Activated CD4-positive, alpha-beta T cell treated with anti-CD3 and anti-CD28 coated beads, Interleukin-2, Interleukin-4, amounts not matched to agents 100 ng/mL and 50 ng/mL, durations not matched to agents 16 hours and 8 hours (primary cell): ENCODE measurements around the gene BRI3BP.
"Not testable (repeated sequence)": the region's sequence is repeated elsewhere in the genome, so short reads cannot be mapped to it uniquely, and the experiment has no call there.

ENCODE experiments used
- DNase-seq: peaks from one replicate; pipeline ENCODE4 v3.0.0-alpha.2; 2020; ENCODE audit warnings: low spot score

The BRI3BP gene

DNA sequence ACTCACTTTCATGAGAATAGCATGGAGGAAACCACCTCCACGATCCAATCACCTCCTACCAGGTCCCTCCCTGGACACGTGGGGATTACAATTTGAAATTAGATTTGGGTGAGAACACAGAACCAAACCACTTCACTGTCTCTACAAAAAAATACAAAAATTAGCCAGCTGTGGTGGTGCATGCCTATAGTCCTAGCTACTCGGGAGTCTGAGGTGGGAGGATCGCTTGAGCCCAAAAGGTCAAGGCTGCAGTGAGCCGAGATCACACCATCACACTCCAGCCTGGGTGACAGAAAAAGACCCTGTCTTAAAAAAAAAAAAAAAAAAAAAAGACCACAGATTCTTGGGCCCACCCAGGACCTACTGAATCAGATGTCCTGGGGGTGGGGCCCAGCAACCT, 28.3 kb downstream of the BRI3BP start:
- no peak for DNase-seq

DNA sequence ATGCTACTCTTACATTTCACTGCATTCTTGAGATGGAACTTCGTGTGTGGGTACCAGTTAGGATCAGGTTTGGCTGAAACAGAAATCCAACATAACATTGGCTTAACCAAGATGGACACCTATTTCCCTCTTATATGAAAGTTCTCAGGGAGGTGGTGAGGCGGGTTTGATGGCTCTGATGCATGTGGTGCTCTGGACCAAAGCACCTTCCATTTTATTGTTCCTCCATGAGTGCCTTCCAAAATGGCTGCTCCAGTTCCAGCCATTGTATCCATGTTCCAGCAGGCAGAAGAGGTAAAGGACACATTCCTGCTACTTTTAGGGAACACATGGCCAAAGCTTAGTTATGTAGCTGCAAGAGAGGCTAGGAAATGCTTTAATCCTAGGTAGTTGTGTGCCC, 29.6 kb downstream of the BRI3BP start:
- DNase-seq = no peak

DNA sequence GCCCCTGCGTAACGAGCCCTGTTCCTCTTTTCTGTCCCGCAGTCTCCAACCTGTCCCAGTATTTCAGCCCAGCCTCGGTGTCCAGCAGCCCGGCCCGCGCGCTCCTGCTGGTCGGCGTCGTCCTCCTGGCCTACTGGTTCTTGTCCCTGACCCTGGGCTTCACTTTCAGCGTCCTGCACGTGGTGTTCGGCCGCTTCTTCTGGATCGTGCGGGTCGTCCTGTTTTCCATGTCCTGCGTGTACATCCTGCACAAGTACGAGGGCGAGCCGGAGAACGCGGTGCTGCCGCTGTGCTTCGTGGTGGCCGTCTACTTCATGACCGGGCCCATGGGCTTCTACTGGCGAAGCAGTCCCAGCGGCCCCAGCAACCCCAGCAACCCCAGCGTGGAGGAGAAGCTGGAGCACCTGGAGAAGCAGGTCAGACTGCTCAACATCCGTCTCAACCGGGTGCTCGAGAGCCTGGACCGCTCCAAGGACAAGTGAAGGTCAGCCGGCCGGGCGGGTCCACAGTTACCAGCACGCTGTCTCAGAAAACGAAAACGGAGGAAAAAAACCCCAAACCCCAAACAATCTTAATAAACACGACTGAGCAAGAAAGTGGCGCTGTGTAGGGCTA, 31.6 kb downstream of the BRI3BP start:
- no peak for DNase-seq

DNA sequence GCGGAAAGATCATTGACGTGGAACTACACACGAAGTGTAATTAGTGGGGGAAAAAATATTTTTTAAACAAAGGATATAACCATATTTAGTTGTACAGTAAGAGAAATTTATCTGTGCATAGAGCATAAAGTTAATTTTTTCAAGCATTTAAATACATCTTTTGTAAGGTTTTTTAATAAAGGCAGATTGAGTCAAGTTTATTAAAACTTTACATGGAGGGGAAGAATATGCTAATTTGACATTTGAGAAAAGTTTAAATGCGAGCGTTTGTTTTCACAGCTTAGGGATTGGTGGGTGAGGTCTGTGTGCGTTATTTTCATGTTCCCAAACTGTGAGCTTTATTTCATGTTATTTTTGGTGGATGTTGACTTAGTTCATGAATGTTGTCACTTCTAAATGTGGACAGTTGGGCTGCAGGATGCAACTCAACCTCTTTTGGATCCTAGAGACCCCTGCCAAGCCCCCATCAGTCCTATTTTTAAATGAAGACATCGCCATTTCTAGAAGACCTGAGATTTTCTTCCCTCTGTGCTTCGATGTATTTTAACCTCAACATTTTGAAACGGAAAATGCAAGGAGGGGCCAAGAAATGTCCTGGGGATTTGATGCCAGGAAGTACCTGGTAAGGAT, 32.3 kb downstream of the BRI3BP start:
- DNase-seq = no peak

DNA sequence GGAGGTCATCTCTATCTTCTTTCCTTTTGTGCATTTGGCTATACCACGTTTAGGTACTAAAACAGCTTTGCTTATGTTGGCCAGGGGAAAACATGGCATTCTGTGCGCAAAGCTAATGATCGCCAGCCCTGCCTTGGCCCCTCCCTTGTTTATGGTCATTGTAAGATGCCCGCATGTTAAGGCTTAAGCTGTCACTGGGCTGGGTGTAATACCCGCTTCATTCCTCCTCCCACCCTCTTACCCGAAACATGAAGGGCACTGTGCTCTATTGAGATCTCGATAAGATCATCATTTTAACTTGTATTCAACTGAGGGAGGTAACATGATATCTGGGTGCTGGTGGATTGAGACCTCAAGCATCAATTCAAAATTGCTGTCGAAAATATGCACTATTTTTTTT, 34.7 kb downstream of the BRI3BP start:
- no peak for DNase-seq

DNA sequence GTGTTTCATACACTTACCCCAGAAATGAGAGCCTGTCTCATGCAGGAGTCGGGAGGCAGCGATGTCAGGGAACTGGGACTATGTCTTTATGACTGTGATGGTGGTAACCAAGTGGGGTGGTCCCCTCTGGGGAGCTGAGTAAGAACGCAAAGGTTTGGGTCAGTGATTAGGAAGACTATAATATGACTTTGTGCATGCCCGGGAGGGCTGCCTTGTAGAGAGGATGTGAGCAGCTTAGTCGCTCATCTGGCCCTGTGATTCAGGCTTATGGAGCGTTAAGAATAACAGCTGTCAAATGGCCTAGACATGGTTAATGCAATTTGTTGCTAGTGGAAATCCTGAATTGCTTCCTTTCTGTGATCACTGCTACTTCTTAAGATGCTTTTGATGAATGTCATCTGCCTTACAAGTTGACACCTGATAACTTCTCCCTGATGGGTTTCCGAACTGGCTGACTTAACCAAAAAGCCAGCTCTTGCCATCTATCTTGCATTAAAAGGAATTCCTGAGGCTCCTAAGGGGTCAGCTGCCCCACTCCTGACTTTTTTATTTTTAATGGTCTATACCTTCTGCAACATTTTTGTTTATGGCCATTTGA, 36.4 kb downstream of the BRI3BP start:
- no peak for DNase-seq

DNA sequence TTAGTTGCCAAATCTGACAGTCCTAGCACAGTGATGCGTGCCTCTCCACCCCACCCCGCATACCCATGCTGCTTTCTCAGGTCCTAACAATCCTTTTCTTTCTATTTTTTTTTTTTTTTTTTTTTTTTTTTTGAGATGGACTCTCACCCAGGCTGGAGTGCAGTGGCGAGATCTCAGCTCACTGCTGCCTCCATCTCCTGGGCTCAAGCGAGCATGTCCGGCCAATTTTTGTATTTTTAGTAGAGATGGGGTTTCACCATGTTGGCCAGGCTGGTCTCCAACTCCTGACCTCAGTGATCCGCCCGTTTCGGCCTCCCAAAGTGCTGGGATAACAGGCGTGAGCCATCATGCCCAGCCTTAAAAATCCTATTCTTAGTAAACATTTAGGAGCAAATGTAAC, 38.0 kb downstream of the BRI3BP start:
- DNase-seq = not testable (repeated sequence)

DNA sequence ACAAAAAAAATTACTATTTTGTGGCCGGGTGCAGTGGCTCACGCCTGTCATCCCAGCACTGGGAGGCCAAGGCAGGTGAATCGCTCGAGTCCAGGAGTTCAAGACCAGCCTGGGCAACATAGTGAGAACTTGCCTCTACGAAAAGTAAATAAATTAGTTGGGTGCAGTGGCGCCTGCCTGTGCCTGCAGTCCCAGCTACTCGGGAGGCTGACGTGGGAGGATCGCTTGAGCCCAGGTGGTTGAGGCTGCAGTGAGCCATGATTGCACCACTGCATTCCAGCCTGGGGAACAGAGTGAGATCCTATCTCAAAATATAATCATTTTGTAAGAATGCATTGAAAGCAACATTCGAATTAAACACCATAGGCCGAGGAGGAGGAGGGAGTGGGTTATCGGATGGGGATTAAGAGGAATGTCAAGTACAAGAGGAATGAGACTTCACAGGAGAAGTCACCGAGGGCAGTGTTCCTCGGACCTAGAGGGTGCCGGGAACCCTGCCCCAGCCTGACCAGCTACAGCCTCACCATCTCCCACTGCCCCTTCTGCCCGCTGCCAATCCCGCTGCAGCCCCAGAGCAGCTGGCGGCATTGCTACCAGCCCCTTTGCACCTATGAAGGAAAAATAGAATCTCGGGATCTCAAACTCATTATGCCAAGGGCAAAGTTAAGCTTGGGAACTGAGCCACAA, 39.2 kb downstream of the BRI3BP start:
- no peak for DNase-seq

DNA sequence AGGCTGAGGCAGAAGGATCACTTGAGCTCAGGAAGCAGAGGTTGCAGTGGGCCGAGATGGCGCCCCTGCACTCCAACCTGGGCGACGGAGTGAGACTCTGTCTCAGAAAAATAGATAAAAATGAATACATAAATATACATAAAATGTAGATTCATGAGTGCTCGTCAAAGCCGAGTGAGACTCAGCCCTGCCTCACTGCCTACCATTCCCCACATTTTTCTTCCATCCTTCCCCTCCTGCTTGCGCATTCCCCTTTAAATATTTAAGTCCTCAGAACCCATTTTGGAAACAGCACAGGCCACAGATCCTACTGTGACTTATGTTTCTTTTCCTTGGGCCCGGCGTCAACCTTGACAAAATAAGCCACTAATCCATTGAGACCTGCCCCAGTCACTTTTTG, 39.8 kb downstream of the BRI3BP start:
- no peak for DNase-seq

DNA sequence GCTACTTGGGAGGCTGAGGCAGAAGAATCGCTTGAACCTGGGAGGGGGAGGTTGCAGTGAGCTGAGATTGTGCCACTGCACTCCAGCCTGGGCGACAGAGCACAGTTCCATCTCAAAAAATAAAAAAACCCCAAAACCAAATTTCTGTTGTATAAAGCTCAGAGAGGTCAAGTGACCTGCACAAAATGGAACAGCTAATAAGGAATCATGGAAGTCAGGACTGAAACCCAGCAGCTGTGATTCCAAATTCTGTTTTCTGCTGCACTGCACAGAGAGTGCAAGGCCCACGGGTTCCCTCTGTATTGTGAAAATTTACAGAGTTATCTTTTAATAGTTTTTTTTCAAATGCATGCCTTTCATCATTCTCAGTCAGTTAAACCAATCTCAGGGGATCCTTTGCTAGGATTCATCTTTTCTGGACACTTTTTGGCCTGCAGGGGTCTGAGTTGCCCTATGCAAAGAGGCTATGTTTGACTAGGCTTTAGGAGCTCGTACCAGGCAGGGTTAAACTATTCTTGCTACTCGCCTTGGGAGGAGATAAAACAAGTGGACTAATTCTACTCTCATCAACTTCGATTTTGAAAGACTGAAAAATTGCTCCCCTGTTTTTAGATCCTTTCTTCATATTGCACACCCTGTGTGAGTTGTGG, 45.7 kb downstream of the BRI3BP start:
- DNase-seq = no peak

DNA sequence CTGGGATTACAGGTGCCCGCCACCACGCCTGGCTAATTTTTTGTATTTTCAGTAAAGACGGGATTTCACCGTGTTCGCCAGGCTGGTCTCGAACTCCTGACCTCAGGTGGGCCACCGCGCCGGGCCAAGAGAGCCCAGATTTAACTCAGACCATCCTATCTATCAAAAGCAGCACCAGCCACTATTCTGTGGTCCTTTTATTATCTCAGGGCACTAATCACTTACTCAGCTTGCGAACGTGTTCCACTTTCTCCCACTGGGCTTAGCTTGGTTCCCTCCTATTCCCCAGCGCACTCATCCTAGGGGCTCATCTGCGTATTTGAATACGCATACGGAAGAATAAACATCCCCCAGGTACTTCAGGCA, 55.6 kb downstream of the BRI3BP start:
- DNase-seq = no peak

DNA sequence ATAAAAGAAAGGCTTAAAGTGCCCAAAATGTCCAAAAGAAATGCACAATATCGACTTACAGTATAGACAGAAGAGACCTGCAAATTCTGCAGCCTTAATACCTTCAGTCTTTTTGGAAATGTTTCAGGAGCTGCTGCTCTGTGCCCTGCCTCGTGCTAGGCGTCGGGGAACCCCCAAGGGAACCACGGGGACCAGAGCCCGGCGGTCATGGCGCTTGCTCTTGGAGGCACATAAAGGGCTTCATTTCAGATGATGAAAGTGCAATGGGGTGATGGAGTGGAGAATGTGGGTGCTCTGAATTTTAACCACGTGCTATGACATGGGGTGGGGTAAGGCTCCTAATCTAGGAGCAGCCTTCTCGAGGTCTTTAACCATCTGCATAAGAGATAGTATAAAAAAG, 57.0 kb downstream of the BRI3BP start:
- no peak for DNase-seq

DNA sequence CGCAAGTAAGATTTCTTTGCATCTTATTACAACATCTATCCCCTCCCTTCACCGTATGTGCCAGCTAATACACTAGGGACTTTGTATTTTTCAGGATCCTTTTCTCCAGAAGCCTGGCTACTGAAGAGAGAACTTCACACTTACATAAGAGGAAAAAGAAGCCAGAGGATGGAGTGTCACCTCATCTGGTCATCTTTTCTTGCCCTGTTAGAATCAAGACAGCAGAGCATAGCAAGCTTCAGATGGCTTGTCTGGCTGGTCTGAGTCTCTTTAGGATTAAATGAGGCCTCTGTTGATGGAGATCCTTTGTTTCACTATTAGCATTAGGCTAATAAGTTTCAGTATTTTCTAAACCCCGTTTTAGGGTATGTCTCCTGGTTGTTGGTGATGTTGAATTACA, 57.4 kb downstream of the BRI3BP start:
- DNase-seq = no peak

DNA sequence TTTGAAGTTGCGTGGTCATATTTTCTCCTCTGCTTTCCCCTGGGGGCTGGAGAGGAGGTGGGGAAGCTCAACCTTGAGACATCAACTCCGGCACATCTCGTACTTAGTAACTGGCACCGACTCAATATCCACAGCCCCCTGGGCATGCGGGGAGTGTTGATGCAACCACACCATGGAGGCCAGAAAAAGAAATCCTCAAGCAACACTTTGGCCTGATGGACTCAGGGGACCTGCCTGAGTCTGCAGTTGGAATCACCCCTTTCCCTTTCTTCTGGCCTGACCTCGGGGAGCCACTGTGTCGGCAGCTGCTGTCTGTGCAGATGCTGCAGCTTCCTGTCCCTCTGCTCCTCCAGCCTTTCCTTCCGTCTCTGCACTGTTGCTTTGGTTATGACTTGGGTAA, 60.4 kb downstream of the BRI3BP start:
- DNase-seq = no peak

DNA sequence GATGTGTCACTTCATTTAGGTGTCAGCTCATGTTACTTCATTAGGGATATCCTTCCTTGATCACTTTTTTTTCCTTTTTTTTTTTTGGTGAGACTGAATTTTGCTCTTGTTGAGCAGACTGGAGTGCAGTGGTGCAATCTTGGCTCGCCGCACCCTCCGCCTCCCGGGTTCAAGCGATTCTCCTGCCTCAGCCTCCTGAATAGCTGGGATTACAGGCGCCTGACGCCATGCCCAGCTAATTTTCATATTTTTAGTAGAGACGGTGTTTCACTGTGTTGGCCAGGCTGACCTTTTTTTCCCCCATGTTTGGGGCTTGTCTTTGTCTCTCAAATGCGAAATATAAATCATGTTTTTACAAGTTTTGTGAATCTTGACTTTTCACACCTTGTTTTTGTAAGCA, 62.1 kb downstream of the BRI3BP start:
- DNase-seq = no peak

DNA sequence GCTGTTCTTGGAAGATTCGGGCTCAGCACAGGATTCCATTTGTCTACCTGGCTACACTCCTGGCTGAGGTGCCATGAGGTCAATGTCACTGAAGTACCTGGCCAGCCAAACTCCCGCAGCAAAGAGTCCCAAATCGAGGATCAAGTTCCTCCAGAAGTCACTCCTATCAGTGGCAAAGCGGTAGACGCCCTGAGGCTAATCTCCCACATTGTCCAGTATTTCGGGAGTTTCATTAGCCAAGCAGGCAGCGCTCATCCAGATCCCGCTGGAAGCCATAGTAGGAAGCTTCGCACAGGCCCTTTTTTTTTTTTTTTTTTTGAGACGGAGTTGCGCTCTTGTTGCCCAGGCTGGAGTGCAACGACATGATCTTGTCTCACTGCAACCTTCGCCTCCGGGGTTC, 62.9 kb downstream of the BRI3BP start:
- no peak for DNase-seq

DNA sequence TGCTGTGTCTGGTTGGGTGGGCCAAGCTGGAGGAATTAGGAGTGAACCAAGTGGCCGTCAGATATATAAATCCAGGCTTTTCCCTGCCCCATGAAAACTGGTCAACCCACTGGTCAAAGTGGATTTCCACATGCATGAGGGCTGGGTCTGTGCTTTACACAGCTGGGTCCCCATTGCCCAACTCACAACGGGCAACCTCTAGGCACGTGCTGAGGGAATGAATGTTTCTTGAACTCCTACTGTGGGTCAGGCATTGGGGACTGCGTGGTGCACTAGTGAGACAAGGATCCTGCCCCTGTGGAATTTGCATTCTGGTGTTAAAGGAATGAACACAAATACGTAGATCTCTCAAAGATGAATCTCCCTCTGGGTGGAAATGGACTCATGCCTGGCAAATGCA, 64.3 kb downstream of the BRI3BP start:
- no peak for DNase-seq

DNA sequence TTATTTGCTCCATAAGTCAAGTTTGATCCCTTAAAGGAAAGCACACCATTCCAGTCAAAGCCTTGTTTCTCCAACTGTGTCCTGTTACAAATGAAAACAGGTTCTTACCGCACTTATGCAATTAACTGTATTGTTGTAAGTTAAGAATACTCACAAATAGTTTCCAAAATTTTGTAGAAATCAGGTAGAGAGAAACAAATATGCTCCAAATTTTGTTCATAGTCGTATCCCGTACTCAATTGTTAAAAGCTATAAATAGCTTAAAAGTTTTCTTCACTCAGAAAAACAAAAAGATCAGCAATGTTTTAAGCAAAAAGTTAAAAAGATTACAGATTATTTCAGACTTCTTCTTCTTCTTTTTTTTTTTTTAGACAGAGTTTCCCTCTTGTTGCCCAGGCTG, 67.8 kb downstream of the BRI3BP start:
- DNase-seq = no peak

DNA sequence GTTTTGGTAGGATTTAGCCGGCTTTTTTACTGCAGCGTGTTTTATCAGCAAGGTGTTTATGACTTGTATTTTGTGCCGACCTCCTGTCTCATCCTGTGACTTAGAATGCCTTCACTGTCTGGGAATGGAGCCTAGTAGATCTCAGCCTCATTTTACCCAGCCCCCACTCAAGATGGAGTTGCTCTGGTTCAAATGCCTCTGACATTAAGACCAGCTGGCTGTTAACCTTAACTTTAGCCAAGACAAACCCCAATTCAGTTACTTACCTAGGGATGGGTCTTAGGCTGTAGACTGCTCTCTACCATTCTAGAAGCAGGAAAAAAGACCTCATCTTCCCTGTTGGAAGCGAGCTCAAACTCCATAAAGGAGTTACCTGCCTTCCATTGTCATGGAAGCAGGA, 70.1 kb downstream of the BRI3BP start:
- DNase-seq = not testable (repeated sequence)

DNA sequence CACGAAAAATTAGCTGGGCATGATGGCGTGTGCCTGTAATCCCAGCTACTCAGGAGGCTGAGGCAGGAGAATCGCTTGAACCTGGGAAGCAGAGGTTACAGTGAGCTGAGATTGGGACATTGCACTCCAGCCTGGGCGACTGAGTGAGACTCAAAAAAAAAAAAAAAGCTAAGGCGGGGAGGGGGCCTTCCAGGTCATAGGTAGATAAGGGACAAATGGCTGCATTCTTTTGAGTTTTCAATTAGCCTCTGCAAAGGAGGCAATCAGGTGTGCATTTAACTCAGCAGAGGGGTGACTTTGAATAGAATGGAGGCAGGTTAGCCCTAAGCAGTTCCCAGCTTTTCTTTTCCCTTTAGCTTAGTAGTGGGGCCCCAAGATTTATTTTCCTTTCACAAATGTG, 71.0 kb downstream of the BRI3BP start:
- no peak for DNase-seq

DNA sequence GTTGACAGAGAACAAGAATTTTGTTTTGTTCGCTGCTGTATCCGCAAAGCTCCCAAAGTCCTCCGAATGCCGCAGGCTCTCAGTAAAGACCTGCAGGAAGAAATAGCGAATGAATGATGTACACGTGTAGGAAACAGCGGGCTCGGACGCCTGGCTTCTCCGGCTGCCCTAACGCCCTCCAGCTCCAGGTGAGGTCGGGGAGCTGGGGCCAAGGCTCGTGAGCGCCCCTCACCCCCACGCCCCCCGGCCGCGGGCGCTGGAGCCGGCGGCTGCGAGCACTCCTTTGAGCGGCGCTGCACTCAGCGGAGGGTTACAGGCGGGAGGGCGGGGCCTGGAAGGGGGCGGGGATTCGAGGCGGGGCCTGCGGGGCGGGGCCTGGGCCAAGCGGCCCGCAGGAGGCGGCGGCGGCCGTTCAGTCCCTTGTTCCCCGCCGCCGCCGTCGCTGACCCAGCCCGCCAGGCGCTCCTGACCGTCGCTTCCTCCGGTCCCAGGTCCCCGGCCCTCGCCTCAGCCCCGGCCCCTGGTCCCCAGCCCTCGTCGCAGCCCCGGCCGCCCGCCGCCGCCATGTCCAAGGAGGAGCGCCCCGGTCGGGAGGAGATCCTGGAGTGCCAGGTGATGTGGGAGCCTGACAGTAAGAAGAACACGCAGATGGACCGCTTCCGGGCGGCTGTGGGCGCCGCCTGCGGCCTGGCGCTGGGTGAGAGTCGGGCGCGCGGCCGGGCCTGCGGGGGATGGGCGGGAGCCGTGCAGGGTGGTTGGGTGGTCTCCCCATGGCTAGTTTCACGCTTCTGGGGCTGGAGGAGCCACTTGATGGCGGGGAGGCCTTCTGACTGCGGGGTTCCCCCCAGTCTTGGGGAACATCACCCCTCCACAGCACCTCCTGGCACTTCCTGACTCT, 71.8 kb downstream of the BRI3BP start, which contains the start of gene AACS:
Gene AACS, plus strand, starts transcription at position 415 of the 898 bp plus-strand sequence. Its CDS starts 150 bp downstream, at position 565.
- peak; percentile 71 for DNase-seq
